ENCODE measurements around the gene PCSK6.

Gene PCSK6

GRCh38 chr15:101537483-101538080 is 48.1 kb upstream of the PCSK6 start:
- Histone ChIP-seq H3K4me1 (ENCODE audit: low read length) (no peaks in the 10 kb centered on the region), H3K9me3 (replicated peaks; ENCODE audit: insufficient read depth, low read length) (no peaks in the 10 kb centered on the region), H3K4me3 (ENCODE audit: low read length) (no peak overlapping the region), H3K4me2 (ENCODE audit: low read depth, low read length) (no peak overlapping the region), H2AFZ (ENCODE audit: low read length) (no peak overlapping the region), H3K9me2 (replicated peaks; ENCODE audit: insufficient read depth, low read length) (no peaks in the 10 kb centered on the region), H3K27ac (ENCODE audit: low read length) (no peak overlapping the region), H3F3A (ENCODE audit: insufficient read depth, low read length) (no peaks in the 10 kb centered on the region), H3K79me2 (ENCODE audit: low read length) (no peaks in the 10 kb centered on the region), H3K27me3 (replicated peaks; ENCODE audit: insufficient read depth, low read length) (peaks cover 31% of the 10 kb centered on the region), H4K20me1 (ENCODE audit: insufficient read depth, low read length) (no peaks in the 10 kb centered on the region), H3K9ac (ENCODE audit: low read length) (no peak overlapping the region), H3K36me3 (replicated peaks; ENCODE audit: insufficient read depth, low read length) (no peaks in the 10 kb centered on the region)
- no peak for DNase-seq
- TF ChIP-seq, protein P1, sequence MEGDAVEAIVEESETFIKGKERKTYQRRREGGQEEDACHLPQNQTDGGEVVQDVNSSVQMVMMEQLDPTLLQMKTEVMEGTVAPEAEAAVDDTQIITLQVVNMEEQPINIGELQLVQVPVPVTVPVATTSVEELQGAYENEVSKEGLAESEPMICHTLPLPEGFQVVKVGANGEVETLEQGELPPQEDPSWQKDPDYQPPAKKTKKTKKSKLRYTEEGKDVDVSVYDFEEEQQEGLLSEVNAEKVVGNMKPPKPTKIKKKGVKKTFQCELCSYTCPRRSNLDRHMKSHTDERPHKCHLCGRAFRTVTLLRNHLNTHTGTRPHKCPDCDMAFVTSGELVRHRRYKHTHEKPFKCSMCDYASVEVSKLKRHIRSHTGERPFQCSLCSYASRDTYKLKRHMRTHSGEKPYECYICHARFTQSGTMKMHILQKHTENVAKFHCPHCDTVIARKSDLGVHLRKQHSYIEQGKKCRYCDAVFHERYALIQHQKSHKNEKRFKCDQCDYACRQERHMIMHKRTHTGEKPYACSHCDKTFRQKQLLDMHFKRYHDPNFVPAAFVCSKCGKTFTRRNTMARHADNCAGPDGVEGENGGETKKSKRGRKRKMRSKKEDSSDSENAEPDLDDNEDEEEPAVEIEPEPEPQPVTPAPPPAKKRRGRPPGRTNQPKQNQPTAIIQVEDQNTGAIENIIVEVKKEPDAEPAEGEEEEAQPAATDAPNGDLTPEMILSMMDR (IDR thresholded peaks at IDR 0.05; ENCODE audit: low read length): no peak
- TF ChIP-seq EZH2 (optimal IDR thresholded peaks at IDR 0.05; ENCODE audit: low read depth, low read length) (no peak), EZH2phosphoT487 (IDR thresholded peaks at IDR 0.05; ENCODE audit: low read length) (no peak)

DNA sequence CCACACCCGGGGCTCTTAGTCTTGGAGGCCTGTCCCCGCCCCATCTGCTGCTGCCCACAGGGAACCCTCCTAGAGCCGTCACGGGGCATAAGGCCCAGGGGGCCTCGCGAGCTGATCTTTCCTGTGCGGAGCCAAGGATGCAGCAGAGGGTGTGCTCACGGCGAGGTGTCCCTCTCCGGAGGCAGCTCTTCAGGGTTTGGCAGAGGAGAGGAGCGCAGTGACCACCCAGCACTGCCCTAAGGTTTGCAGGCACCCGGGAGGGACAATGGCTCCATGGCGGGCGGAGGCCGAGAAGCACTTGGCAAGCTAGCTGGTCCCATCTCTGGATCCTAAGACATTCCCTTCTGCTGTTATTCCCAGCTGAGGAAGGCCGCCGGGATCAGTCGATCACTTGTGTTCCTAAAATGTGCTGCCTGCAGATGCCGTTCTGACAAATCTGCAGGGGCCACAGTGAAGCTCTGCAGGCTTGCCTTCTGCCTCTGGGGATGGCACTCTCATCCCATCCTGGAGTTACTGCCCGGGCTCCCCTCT is 47.4 kb upstream of the PCSK6 start:
- no peak for DNase-seq
- no peak overlapping the region for H3K27ac ChIP-seq (ENCODE audit: low read length)
- no peak for TF ChIP-seq EZH2phosphoT487 (IDR thresholded peaks at IDR 0.05; ENCODE audit: low read length)
- TF ChIP-seq EZH2 (optimal IDR thresholded peaks at IDR 0.05; ENCODE audit: low read depth, low read length): no peak
- TF ChIP-seq, protein P1 (IDR thresholded peaks at IDR 0.05; ENCODE audit: low read length): no peak
- no peaks in the 10 kb centered on the region for H3K9me2 ChIP-seq (replicated peaks; ENCODE audit: insufficient read depth, low read length)
- H3F3A ChIP-seq (ENCODE audit: insufficient read depth, low read length): no peaks in the 10 kb centered on the region
- H3K4me3 ChIP-seq (ENCODE audit: low read length): no peak overlapping the region
- peaks cover 31% of the 10 kb centered on the region for H3K27me3 ChIP-seq (replicated peaks; ENCODE audit: insufficient read depth, low read length)
- H3K4me2 ChIP-seq (ENCODE audit: low read depth, low read length): no peak overlapping the region
- no peak overlapping the region for H3K9ac ChIP-seq (ENCODE audit: low read length)
- H3K9me3 ChIP-seq (replicated peaks; ENCODE audit: insufficient read depth, low read length): no peaks in the 10 kb centered on the region
- no peak overlapping the region for H2AFZ ChIP-seq (ENCODE audit: low read length)
- no peaks in the 10 kb centered on the region for H3K4me1 ChIP-seq (ENCODE audit: low read length)
- H4K20me1 ChIP-seq (ENCODE audit: insufficient read depth, low read length): no peaks in the 10 kb centered on the region
- no peaks in the 10 kb centered on the region for H3K79me2 ChIP-seq (ENCODE audit: low read length)
- H3K36me3 ChIP-seq (replicated peaks; ENCODE audit: insufficient read depth, low read length): no peaks in the 10 kb centered on the region

DNA sequence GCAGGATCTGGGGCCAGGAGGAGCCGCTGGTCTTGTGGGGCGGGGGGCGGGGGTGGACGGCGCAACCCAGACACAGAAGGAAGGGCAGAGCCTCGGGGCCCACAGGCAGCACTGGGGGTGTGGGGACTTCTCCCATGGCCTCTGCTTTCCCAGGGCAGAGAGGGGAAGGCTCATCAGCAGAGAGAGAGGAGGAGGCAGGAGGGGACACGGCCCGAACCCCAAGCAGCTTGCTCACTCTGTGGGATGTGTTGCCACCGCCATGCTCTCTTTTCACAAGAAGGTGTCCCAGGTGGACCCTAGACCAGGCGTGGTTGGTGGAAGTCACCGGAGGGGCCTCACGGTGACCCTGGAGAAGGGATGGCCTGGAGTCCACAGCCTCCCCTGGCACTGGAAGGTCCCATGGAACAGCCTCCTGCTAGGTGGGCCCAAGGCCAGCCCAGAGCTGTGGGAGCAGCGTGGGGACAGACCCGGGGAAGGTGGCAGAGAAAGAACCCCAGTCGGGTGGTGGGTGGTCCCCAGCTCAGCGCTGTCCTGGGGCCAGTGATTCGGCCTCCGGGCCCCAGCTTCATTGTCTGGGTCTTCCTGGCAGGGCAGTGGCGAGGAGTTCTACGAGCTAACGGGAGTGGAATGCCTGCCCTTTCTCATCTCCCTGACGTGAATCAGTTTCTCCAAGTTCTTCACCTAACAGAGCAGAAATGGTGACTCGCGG is 46.8 kb upstream of the PCSK6 start:
- Histone ChIP-seq H4K20me1 (ENCODE audit: insufficient read depth, low read length) (no peaks in the 10 kb centered on the region), H3K4me3 (ENCODE audit: low read length) (no peak overlapping the region), H3K4me2 (ENCODE audit: low read depth, low read length) (no peak overlapping the region), H2AFZ (ENCODE audit: low read length) (no peak overlapping the region), H3K27ac (ENCODE audit: low read length) (no peak overlapping the region), H3K9ac (ENCODE audit: low read length) (no peak overlapping the region), H3F3A (ENCODE audit: insufficient read depth, low read length) (no peaks in the 10 kb centered on the region), H3K36me3 (replicated peaks; ENCODE audit: insufficient read depth, low read length) (no peaks in the 10 kb centered on the region), H3K79me2 (ENCODE audit: low read length) (no peaks in the 10 kb centered on the region), H3K9me2 (replicated peaks; ENCODE audit: insufficient read depth, low read length) (no peaks in the 10 kb centered on the region), H3K9me3 (replicated peaks; ENCODE audit: insufficient read depth, low read length) (no peaks in the 10 kb centered on the region), H3K27me3 (replicated peaks; ENCODE audit: insufficient read depth, low read length) (peaks cover 31% of the 10 kb centered on the region), H3K4me1 (ENCODE audit: low read length) (no peaks in the 10 kb centered on the region)
- no peak for DNase-seq
- TF ChIP-seq EZH2 (optimal IDR thresholded peaks at IDR 0.05; ENCODE audit: low read depth, low read length) (no peak), EZH2phosphoT487 (IDR thresholded peaks at IDR 0.05; ENCODE audit: low read length) (no peak)
- TF ChIP-seq, protein P1 (IDR thresholded peaks at IDR 0.05; ENCODE audit: low read length): no peak

Measured in MM.1S (cell line).